Measurements from ENCODE around the gene LAMB1.
A peak's percentile ranks its signal among the peaks of the same experiment; 100 is the strongest.

Gene LAMB1

DNA sequence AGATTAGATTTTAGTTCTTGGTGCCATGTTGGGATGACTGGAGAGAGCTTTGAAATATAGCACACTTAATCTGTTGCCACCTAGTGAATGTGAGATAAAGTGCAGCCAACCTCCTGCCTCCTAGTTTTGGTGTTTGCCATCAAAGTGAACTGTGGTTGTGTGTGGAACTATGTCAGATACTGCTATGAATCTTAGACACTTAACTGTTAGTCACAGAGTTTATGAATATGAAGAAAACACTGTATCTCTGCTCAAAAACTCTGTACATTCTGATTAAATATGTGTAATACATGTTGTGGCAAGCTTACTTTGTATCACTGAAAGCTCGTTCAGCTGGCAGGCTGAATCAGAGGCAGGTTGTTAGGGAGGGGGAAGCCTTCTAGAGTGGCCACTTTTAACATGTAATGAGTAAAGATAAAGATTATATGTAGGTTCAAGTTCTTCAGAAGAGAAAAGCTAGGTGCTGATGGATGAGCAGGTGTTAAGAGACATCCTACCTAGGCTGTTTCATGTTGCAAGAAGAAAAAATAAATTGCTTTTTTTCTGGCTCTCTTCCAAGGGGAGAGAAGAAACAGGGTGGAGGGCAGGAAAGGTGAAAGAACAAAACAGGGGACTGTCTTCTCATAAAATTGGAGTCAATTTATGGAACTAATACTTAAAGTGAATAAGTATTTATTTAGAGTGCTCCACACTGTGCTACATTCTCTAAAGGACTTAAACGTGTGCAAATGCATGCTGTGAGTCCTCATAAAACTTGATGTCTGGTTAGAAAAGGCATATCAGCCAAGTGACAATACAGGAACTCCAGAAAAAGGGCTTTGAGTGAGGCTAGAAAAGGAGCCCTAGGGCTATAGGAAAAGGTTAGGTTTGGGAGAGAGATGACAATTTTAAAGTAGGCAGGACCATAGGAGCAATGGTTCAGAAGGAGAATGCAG, 14.1 kb upstream of the LAMB1 start:
- DNase-seq: no peak

- DNase-seq: no peak
Measured at GRCh38 chr7:108015740-108016139, 12.8 kb upstream of the LAMB1 start.

DNA sequence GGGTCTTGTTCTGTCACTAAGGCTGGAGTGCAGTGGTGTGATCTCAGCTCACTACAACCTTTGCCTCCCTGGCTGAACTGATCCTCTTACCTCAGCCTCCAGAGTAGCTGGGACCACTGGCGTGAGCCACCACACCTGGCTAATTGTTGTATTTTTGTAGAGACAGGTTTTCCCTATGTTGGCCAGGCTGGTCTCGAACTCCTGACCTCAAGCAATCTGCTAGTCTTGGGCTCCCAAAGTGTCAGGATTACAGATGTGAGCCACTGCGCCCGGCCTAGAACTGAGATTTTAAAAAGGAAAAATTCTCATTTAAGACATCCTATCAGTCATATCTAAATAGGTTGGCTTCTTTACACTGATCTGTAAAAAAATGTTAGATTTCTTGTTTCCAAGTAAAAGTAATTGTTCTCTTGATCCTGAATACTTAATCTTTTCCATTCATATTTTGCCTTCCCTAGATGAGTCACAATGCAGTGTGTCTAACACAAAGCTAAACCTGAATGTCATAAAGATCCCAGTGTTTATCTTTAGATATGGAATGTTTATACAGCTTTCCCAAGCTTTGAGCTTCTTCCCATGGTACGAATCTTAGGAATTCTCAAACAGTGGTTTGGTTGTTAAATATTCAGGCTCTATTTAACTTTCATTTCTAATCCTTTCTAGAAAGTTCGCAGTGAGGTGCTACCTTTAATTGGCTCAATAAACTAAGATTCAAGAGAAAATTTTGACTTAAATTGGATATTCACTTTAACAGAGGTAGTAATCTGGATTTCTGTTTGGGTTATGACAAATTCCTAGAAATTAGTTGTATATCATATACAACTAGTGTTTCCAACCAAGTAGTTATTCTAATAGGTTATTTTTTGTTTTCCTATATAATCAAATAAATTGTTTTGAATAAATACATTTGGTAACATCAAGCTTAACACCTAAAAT, 12.1 kb upstream of the LAMB1 start:
- DNase-seq: no peak

- DNase-seq: no peak
Measured at GRCh38 chr7:108014215-108014614, 11.3 kb upstream of the LAMB1 start.

DNA sequence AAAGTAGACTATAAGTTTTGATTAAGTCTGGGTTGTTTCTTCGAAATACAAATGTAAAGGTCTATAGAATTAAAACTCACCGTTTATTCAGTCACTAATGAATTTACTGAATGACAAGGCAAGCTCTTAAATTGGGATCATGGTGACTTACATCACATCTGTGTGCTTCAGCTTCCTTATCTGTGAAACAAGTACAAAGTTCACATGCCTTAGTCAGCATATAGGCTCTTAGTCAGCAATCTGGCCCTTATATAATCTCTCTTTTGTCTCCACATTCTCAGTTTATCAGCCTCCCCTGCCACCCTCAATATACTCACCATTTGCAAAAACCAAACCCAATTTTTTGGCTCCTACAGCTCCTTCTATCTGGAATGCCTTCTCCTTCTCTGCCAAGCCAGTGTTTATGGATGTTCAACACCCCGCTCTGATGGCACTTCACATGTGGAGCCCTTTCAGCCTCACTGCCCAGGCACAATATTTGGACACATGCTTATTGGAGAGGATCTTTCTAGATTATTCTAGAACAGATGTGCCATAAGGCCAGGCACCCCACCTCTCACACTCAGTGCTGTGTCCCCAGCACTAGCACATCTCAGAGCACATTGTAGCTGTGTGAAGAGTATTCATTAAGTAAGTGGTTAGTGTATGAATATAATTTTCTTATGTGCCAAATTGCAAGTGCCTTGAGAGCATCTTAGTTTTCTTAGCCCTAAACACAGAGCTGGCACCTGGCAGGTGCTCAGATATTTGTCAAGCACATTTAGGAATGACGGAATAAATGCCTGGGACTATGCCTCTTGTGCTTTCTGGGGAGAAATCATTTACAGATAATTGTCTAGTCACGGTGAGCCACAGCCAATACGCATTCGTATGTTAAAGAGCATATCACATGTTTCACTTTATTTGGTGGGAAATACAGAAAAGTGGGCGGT, 9.8 kb upstream of the LAMB1 start:
- DNase-seq: no peak

GRCh38 chr7:108010377-108010776, 7.4 kb upstream of the LAMB1 start:
- no peak for DNase-seq

- DNase-seq: no peak
Measured at GRCh38 chr7:108009873-108010272, 6.9 kb upstream of the LAMB1 start.

- no peak for DNase-seq
Measured at GRCh38 chr7:108008827-108009226, 5.9 kb upstream of the LAMB1 start.

DNA sequence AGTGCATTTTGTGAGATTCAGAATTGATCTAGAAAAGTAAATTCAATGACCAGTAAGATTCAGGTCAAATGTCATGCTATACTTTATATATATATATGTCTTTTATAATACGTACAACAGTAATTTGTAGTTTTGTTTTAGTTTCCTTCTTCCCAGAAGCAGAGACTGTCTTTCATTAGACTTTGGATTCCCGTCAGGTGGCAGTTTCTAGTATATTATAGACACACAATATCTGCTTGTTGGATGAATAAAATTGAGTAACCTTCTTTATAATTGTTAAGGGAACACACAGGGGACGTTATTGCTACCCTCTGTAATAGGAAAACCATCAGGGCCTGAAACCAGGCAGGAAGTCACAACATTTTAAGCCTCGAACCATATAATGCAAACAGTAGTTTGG, 5.3 kb upstream of the LAMB1 start:
- DNase-seq: no peak

GRCh38 chr7:108007762-108008161, 4.8 kb upstream of the LAMB1 start:
- DNase-seq: no peak

GRCh38 chr7:108007261-108007660, 4.3 kb upstream of the LAMB1 start:
- no peak for DNase-seq

DNA sequence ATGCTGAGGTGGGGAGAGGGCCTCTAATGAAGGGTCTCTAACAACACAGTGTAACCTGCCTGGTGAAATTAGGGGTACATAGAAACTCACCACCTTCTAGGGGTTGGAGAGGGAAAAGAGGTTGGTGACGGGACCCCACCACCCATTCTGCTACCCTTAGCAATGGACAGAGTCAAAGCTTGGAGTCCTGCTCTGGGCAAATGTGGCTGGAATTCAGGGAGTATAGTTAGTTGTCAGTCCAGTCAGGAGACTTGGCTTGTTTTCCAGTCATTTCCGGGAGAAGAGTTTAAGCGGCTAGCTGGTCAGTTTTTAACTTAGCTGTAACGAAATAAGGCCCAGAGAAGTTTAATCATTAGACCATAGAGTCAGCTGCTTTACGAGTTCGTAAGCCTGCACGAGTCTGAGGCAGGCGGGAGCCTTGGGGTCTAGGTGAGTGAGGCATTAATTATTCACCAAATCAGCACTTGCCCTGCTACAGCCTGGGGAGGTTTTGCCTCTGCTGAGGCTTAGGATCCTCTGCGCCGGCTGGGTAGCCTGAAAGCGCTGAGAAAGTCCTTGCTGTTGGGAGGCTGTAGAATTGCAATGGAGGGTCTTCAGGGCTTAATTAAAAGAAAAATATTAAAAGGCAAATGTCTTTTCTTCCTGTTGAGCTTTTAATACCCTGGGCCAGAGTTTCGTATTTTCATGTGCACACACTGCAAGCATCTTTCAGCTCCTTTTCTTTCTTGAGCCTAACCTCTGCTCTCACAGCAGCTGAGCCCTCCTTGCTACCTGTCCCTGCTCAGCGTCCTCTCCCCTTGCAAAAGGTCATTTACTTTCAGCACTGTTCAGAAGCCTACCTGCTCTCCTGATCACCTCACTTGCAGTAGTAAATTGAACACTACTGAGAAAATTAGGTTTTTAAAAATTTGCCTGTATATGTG, 1.5 kb upstream of the LAMB1 start:
- no peak for DNase-seq

- DNase-seq: no peak
Measured at GRCh38 chr7:108003599-108003935, 606 bp upstream of the LAMB1 start.

DNA sequence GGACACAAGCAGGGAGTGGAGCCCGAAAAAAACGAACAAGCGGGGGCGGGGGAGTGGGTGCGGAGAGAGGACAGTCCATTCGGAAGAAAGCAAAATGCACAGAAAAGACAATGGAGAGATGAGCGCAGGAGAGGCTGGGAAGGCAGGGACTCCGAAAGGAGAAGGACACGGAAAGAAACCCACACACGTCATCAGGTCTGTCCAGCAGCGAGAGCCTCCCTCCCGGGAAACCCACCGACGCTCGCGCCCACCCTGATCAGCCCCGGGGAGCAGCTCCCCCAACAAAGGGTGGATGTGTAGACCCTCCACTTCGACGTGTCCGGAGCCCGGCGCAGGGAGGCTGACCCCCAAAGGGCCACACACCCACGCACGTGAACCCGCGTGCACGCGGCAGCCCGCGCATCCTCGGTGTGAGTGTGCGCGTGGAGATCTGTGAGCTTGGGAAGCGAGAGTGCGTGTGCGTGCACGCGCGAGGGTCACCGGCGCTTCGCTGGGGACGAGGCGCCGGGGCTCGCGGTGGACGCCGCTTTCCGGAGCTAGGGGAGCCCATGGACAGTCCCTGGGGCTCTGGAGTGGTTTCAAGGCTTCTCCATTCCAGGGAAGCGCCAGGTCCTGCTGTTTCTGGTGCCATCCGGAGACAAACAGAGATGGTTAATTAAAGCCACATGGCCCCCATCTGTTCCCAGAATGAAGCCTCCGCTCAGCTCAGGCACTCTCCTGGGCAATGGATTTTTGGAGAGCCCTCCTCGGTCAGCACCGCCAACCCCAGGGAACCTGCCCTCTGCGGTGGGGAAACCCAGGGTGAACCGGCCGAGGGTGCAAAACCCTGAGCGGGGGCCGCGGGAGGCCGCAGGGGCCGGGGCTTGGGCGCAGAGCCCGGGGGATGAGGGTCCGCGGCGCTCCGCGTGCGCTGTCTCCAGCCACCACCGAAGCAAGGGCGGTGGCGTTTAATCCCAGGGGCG, 916 bp downstream of the LAMB1 start:
- DNase-seq: no peak

DNA sequence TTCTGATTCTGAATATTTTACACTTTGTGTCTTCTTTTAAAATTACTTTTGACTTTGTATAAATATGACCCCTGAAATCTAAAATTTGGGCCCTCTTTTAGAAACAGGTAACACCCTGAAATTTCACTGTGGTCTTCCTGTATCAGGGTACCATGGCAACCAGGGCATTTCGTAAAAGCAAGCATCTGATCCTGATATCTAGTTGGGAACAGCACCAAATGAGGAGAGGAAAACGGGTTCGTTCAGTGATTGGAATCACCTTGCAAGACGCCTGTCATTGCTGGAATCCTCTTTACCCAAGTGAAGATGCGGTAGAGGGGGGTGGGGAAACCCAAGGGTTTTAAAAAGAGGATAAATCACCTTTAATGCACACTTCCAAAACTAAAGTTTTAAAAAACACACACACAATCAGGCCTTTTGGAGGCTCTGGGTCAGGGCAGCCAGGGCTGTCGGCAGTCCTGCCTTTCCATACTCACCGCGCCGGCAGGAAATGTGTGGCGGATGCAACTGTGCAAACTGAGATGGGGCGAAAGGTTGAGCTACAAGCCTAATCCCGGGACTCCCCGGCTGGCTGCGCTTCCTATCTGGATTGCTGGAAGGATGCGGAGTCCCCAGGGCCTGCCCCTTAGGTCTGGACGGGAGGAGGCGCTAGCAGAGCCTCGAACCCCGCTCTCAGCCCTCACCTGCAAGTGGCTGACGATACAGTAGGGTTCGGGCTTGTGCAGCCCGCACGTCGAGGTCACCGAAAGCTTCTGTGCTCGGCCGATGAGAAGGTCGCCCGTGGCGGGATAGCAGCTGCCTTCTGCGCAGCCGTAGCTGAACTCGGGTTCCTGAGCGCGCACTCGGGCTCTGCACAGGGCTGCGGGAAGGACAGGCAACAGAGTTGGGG, 1.8 kb downstream of the LAMB1 start:
- DNase-seq: no peak

GRCh38 chr7:107999779-108000560, 3.0 kb downstream of the LAMB1 start:
- DNase-seq: no peak

- DNase-seq: no peak
Measured at GRCh38 chr7:107998660-107999480, 4.1 kb downstream of the LAMB1 start.

- peak; percentile 56 for DNase-seq
Measured at GRCh38 chr7:107998150-107998549, 4.8 kb downstream of the LAMB1 start.

Data from MV-4-11 (cell line).